PFSK-1 (cell line): Measurements from ENCODE around the gene WIF1.

ENCODE experiments used
- FOXP2 ChIP-seq: optimal IDR thresholded peaks from 2 replicates; pipeline ENCODE3; 2011; ENCODE audit warnings: borderline replicate concordance, control low read depth, inconsistent platforms; ENCODE audit not compliant: insufficient read depth; ENCODE audit errors: extremely low read length, extremely low read depth
- POLR2AphosphoS5 ChIP-seq: IDR thresholded peaks from 2 replicates; pipeline ENCODE4 v1.6.1; 2012; ENCODE audit warnings: low read depth, mild to moderate bottlenecking, control low read depth, low read length, moderate library complexity
- SIN3A ChIP-seq: IDR thresholded peaks from 2 replicates; pipeline ENCODE4 v1.6.1; 2012; ENCODE audit warnings: mild to moderate bottlenecking, low read length, moderate library complexity, borderline replicate concordance; ENCODE audit not compliant: insufficient read depth

DNA sequence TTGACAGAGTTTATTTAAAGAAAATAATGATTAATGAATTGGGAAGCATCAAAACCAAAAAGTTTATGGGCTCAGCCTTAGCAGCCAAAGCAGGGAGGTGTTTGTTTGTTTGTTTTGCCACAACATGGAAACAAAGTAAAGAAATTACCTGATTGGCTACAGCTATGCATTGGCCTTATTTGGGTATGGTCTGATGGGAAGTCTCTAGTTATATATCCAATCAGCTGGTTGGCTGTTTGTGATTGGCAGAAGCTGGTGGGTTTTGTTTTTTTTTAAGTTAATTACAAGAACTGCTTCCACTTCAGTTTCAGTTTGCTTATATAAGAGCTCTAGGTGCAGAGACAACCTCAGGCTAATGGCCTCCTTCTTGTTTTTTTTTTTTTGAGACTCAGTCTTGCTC lies 43.7 kb upstream of the WIF1 start:
- TF ChIP-seq SIN3A (no peak), POLR2AphosphoS5 (no peak), FOXP2 (no peak)
